DOHH2 (cell line): ENCODE measurements around the gene ANKRD65.

Experiments
- EZH2phosphoT487 ChIP-seq: fragments of 200-600 bp; sonication (generic); IDR thresholded peaks from 2 replicates; pipeline ENCODE4 v1.6.1; 2017; ENCODE audit warnings: borderline replicate concordance, mild to moderate bottlenecking, antibody characterized with exemption, low read length, moderate library complexity, mixed read lengths
- TF ChIP-seq, protein P1 (sequence below): fragments of 200-600 bp; sonication (generic); IDR thresholded peaks from one replicate; pipeline ENCODE4 v1.5.1; 2014; ENCODE audit warnings: antibody characterized with exemption, mild to moderate bottlenecking, low read depth, low read length; ENCODE audit not compliant: poor library complexity, severe bottlenecking

DNA sequence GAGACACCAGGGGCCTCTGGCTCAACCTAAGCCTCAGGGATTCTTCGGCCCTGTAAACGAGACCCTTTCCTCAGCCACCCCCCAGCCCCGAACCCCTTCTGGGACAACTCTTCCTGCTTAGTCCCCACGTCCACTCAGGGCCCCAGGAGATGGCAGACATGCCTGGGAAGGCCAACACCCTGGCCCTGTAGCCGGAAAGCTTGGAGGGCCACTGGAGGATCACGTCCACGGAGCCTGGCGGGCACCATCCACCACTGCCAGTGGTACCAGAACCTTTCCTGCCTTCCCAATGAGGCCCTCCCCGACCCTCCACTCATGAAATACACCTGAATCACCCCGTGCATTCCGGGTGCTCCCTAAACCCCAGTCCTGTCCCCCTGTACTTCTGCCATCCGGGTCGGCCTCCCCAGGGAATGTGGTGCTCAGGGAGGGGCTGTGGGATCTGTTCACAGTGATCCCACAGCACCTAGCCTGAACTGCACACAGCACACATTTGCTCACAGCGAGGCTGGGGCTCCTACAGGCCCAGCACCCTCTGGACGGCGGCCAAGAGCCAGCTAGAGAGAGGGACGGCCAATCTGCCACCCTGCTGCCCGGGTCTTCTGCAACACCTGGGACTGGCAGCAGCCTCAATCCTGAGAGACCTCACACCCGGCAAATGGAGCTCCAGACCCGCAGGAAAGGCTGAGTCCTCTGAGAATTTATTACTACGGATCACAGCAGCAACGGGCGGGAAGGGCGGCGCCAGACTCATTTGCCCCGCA is 47.8 kb downstream of the ANKRD65 start:
- TF ChIP-seq, protein P1, sequence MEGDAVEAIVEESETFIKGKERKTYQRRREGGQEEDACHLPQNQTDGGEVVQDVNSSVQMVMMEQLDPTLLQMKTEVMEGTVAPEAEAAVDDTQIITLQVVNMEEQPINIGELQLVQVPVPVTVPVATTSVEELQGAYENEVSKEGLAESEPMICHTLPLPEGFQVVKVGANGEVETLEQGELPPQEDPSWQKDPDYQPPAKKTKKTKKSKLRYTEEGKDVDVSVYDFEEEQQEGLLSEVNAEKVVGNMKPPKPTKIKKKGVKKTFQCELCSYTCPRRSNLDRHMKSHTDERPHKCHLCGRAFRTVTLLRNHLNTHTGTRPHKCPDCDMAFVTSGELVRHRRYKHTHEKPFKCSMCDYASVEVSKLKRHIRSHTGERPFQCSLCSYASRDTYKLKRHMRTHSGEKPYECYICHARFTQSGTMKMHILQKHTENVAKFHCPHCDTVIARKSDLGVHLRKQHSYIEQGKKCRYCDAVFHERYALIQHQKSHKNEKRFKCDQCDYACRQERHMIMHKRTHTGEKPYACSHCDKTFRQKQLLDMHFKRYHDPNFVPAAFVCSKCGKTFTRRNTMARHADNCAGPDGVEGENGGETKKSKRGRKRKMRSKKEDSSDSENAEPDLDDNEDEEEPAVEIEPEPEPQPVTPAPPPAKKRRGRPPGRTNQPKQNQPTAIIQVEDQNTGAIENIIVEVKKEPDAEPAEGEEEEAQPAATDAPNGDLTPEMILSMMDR = no peak
- TF ChIP-seq EZH2phosphoT487 = no peak
